HG03060 (cell line): ENCODE results near the gene TBXA2R.

ENCODE experiments used
- ATAC-seq: cut with Tn5 transposase; IDR thresholded peaks from one replicate; pipeline ENCODE4 v1.9.1; 2021; ENCODE audit warnings: low read depth, moderate number of reproducible peaks; ENCODE audit not compliant: unreplicated experiment

The TBXA2R gene

DNA sequence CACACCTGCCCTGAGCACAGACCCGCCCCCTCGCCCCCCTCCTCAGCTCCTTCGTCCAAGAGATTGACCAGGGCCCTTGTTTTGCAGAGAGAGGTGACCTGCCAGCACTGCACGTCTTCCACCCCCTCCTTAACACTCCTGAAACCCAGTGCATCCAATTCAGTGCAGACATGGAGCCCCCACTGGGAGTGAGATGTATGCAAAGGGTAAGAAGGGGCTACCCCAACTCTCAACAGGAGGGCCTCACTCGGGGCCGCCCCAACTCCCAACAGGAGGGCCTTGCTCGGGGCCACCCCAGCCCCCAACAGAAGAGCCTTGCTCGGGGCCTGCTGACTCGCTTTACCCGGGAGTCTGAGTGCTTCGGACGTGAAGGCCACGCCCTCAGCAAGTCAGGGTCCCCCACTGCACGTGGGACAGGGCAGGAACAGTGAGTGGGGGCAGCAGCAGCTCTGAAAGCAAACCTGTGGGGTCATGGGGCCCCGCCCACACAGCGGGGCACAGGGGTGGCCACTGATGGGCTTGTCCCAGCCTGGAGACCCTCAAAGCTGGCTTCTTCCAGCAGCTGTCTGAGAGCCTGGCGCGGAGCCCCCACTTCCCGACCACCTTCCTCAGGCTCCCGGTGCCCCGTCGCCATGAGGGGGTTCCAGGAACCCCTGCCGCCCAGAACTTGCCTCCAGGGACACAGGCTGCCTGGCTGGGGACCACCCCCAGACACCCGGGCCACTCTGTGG lies 14.3 kb upstream of the TBXA2R start:
- no peak for ATAC-seq

DNA sequence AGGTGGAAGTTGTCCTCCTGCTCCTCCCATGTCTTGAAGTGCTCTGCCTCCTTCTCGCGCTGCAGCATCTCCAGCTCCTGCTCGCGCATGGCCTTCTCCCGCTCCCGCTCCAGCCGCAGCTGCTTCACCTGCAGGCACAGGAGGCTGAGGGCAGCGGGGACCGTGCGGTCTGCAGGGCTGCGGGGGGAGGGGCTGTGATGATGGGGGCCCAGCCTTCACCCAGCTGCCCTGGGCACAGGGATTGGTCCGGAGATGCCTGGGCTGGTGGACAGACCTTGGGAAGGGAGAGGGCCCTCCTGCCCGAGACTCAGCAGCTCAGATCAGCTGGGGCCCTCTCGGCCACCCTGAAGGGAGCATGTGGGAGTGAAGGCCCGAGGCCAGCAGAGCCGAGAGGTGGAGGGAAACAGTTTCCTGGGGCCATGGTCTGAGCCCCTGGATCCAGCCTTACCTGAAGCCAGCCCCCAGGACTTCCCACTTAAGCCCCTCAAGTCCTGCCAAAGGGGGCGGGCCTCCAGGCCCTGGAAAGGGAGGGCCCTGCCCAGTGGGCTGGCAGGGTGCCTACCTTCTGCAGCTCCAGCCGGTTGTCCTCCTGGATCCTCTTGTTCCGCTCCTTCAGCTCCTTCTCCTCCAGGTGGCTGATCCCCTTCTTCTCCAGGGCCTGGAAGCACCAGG lies 13.6 kb upstream of the TBXA2R start:
- ATAC-seq = no peak

DNA sequence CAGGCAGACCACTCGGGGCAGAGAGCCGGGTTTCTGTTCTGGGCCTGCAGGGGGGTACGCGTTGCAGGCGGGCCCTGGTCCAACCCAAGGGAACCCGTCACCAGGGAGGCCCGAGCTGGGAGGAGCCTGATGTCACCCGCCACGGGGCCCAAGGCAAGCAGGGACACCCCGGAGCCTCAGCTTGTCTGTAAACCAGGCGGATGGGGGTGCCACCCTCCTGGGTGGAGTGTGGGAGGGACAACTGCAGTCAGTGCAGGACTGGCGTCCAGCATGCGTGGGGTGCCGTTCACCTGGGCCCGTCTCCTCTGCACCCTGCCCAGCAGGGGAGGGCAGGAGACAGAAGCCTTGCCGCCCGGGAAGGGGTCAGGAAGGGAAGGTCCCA lies 12.9 kb upstream of the TBXA2R start:
- ATAC-seq = no peak

DNA sequence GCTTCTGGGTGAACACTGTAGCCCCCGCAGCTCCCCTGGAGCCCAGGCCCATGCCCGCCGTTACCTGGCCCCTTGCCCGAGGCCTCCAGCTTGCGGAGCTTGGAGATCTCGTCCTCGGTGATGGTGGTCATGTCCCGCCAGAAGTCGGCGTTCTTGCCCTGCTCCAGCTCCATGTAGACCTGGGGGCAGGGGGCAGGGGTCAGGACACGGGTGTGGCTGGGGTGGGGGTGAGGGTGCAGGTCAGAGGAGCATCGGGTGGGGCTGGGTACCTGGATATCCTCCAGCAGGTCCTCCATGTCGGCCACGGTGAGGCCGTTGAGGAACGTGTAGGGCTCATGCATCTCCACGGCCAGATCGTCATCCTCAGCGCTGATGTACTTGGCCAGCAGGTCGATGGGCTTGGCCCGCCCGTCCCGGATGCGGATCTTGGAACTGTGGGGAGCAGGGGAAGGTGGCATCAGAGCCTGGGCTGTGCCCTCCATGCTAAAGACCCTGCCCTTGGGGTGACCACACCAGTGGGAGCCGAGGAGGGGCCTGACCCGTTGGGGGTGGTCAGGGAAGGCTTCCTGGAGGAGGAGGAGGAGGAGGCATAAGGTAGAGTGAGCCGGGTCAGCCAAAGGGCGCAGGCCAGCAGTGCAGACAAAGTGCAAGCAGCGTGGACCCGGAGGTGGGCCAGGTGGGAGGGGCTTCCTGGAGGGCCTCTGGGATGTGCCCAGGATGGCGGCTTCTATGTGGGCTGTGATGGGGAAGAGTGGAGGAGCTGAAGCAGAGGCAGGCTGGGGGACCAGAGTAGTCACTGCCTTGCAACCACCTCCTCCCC lies 12.3 kb upstream of the TBXA2R start:
- ATAC-seq = no peak

DNA sequence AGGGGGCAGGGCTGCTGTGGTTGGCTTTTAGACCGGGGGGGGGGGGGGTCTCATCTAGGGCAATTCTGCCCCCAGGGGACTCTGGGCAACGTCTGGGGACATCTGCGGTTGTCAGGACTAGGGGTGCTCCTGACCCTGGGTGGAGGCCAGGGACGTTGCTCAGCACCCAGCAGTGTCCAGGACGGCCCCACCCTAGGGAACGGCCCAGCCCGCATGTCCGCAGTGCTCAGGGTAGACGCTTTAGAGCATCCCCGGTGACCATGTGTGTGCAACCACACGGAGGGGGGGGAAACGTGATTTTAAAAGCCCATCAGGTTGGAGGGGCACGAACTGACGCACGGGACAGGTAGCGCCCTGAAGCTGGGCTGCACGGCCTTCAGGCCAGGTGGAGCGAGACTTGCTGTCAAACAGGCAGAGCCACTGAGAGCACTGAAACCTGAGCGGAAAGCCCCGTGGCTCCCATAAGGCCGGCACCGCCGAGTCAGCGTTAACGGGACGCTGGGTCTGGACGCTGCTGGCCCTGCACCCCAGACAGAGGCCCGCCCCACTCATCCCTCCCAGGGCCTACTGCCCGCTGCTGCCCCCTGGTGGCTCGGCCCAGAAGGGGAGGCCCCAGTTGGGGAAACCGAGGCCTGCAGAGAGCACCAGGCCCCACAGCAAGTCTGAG lies 11.6 kb upstream of the TBXA2R start:
- ATAC-seq = no peak

DNA sequence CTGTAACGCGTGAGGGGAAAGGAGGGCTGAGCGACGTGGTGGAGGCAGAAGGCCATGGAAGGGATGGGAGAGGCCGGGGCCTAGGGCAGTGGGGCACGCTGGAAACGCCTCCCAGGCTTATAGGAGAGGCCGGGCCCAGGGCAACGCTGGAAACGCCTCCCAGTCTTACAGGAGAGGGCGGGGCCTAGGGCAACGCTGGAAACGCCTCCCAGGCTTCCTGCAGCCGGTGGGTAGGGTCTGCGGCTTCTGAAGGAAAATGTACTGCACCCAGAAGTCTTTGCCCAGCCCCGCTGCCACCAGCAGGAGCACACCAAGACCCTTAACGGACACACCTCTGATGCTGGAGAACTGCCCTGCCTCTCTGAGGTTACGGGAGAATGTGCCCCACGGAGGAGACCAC lies 10.8 kb upstream of the TBXA2R start:
- ATAC-seq = no peak

DNA sequence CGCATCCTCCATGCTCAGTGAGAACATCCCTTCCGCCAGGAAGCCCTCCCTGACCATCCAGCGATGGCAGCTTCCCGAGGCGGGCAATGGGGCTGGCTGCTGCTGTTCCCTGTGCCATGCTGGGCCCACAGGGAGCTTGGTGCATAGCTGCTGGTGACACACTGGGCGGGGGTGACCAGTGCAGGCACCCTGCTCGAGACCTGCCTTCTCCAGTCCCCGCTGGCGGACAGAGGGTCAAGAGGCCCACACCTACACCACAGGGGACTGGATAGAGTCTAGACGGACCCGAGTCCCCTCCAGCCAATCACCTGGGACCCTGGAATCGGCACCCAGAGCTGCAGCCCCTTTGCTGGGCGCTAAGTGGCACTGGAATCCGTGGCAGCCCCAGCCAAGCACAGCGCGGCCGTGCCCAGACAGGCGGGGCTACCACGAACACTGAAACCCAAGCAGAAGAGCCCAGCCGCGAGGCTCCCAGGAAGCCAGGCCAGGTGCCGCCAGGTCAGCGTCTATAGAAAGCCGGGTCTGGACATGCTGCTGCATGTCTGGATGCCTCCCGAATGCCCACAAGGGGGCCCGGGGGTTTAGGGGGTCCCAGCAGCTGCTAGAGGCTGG lies 9.0 kb upstream of the TBXA2R start:
- no peak for ATAC-seq

DNA sequence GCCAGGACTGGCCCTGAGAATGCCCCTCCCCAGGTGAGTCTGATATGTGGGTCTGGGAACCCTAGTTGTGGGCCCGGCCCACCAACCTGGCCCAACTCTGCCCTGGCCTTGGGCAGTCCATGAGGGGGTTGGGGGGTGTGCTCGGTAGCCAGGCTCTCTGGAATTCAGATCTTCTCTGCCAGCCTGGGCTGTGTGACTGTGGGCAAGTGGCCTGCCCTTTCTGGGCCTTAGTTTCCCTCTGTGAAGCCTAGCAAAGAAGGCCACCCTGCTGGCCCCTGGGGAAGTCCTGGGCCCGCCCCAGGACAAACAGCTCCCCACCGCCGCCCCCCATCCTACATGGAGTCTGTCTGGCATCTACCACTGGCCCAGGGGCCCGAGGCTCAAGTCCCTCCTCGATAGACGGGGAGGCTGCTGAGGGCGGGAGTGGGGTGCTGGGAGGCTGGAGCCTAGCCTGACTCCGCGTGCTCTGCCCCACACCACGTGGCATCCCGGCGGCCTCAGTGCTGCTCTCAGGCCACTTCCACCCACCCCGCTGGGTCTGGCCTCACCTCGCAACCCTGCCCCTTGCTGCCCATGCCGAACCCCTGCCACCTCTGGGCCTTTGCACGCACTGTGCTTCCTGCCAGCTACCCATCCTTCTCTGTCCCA lies 8.3 kb upstream of the TBXA2R start:
- ATAC-seq = no peak

DNA sequence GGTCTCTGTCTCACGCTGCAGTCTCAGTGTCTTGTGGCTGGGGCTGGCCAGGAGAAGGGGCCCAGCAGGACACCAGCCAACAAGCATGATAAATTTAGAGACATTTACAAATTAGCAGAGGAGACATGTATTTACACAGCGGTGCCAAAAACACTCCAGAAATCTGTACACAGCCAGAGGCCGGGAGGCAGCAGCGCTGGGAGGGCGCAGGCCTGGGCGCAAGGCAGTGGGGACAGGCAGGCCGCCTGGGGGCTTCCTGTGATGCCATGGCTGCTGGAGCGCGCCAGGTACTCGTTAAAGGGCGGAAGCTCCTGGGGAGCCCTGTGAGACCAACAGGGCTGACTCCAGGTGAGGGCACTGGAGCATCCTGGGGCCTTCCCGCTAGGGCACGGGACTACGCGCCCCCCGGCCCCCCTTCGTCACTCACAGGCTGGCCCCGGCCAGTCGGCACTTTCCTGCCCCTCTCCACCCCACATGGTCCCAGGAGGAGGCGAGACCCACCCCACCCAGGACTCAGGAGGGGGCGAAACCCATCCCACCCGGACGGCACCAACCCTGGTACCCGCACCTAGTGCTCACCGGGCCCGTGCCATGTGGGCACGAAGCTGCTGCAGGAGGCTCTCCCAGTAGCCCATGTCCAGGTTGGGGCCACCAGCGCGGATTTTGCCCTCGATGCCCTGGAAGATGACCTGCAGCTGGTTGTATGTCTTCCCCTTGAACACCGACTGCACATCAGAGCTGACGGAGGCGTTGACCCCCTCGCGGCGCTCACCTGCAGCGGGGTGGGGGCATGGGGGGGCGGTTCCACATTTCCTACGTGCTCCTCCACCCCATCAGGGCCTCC lies 7.4 kb upstream of the TBXA2R start:
- ATAC-seq = no peak

DNA sequence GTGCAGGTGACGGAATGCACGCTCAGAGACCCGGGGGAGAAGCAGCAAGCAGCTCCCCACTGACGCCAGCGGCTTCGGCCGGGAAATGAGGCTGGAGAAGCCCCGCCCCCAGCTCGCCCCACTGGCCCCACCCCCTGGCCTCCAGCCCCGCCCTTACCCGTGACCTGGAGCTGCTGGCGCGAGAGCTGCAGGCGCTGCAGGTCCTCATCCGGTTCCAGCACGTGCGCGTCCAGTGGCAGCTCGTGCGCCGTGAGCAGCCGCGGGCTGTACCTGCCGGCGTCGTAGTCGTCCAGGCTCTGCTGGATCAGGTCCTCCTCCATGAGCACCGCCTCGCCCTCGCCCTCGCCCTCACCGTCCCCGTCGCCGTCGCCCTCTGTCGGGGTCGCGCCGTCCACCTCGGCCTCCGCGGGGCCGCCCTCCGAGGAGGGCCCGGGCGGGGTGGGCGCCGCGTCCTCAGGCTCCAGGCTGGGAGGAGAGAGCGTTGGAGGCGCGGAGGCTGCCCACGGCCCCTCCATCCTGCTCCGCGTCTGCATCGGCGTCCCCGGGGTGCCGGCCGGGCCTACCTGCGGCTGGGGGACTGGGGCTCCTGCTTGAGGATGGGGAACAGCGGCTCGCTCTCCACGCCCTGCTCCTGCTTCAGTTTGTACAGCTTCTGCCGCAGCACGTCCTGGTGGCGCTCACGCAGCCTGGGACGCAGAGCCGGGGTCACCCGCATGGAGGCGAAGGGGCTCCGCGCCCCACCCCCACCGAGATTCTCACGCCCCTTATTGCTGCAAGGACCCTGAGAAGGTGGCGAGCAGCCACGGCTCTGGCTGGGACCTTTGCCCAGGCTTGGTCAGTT lies 6.4 kb upstream of the TBXA2R start:
- no peak for ATAC-seq

DNA sequence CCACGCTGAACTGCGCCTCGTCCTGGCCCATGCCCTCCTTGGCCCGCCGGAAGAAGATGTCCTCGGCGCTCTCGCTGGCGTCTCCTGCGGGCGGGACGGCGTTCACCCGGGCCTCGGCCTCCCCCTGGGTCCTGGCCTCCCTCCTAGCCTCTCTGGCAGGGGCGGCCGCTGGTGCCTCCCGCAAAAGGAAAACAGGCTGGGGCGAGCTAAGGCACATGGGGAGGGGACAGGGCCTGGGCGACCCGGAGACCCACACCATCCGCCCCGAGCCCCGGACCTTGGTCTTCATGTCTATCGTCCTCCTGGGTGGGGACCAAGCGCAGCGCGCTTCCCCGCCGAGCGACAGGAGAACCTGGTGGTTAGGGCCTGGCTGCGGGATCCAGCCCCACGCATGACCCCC lies 5.7 kb upstream of the TBXA2R start:
- no peak for ATAC-seq

DNA sequence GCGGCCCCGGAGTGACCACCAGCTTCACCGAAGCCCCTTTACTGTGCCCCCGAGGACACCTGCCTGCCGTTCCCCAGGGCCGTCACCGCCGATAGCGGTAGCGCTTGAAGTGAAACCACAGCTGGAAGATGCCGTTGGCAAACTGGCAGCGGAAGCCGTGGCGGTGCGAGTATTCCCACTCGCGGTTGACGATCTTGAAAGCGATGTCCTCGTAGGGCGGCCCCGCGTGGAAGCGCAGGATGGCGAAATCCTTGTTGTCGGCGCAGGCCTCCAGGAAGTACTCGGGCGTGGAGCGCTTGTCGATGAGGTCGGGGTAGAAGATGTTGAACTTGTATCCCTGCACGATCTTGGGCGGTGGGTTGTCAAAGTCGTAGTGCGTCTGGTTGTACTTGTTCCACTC lies 5.2 kb upstream of the TBXA2R start:
- ATAC-seq = no peak

DNA sequence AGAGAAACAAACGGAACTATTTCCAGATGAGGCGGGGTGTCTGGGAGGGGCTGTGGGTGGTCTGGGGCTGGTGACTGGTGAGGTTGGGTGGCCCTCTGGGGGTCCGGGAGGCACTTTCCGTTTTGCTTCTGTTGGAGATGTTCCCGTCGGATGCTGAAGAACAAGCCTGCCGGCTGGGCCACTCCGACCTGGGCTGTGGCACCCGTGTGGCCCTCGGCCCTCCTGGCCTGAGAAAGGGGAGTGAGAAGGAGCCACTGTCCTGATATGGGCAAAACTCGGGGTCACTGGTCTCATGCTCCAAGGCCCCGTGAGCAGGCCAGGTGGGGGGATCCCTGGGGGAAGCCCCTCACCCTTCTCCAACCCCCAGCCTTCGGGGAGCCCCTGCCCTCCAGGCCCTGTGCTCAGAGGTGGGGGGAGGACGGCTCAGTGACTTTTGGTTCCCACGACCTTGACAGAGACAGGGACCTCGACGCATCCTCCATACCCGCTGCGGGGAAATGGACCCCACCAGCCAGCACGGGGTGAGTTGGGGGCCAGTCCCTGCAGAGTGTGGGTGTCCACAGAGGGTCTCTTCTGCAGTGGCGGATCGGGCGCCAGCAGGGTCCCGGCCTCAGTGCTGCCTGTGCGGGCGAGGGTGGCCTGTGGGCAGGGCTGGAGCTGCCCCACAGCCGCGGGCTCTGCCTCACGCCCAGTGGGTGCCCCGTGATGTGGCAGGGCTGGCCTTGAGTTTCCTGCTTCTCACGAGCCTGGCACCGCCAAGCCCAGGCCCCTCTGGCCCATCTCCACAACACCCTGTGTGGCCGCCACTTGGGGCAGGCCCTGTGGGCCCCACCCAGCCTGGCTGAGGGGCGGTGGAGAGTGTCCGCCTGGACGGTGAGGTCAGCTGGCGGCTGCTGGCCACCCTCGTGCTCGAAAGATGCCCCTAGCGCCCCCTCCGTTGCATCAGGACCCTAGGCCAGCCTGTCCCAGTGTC lies 4.4 kb upstream of the TBXA2R start:
- ATAC-seq = no peak

DNA sequence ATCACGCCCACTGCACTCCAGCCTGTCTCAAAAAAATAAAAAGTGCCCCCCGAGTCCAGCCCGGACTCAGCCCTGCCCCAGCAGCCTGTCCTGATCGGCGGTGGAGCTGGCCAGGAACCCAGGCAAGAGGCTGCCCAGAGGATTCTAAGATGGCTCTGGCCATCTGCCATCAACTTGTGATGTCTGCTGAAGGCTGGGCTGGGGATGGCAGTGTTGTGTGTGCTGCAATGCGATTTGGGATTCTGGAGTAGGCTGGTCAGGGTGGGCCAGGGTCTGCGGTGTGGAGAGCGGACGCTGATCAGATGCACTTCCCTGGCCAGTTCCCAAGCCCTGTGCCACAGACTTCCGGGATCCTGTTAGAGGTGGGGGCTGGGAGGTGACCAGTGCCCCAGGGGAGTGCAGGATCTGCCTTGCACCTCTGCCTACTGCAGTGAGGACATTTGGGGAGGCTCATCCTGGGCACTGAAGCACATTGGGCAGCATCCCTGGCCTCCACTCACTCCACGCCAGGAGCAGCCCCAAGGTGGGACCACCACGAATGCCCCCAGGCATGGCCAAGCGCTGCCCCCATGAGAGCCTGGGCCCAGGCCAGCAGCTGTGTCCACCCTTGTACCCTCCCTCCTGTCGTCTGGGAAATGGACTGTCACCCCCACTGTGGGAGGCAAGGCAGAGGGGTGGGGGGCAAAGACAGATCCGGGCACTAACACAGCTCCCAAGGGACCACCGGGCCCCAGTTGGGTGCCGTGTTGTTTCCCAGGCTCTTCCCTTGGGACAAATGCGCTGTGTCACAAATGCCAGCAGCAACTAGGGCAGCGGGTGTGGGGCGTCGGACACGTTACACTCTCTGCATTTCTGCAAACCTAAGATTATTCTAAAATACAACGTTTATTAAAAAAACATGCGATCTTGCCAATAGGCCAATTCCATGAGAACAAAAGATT lies 3.4 kb upstream of the TBXA2R start:
- no peak for ATAC-seq

DNA sequence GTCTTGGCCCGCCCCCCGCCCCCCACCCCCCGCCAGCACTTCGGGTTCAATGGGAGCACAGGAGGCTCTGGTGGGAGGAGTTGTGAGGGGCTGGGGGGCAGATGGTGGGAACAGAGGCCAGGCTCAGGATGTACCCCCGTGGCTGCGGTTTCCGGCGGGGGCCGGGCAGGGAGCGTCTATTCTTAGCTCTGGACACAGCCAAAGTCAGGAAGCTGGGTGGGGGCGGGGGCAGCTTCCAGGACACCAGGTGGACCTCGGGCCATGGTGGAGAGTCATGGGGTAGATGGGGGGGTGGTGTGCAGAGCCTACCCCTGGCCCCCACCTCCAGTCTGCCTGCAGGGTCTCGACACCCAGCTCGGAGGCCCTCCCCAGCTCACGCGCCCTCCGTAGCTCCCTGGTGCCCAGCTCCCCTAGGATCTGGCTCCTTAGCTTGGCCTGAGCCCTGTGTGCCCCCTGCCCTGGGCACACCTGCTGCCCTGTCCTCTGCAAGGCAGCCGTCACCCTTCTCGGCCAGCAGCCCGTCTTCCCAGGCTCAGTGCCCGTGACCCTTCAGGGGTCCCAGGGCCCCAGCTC lies 2.2 kb upstream of the TBXA2R start:
- no peak for ATAC-seq
